ENCODE data around the gene FAM209B.
"Not testable (repeated sequence)": the region's sequence is repeated elsewhere in the genome, so short reads cannot be mapped to it uniquely, and the experiment has no call there.

FAM209B gene

GRCh38 chr20:56540415-56540814 is 7.4 kb downstream of the FAM209B start:
- DNase-seq (ENCODE audit: low read depth): no peak

- DNase-seq (ENCODE audit: low read depth): no peak
Observed at GRCh38 chr20:56542489-56543030, 9.5 kb downstream of the FAM209B start.

GRCh38 chr20:56551571-56551970 is 18.5 kb downstream of the FAM209B start:
- DNase-seq (ENCODE audit: low read depth): no peak

- DNase-seq (ENCODE audit: low read depth): no peak
Observed at GRCh38 chr20:56552911-56553629, 20.0 kb downstream of the FAM209B start.

- DNase-seq (ENCODE audit: low read depth): no peak
Observed at GRCh38 chr20:56554869-56555268, 21.8 kb downstream of the FAM209B start.

- DNase-seq (ENCODE audit: low read depth): no peak
Observed at GRCh38 chr20:56558968-56559367, 25.9 kb downstream of the FAM209B start.

GRCh38 chr20:56564526-56564925 is 31.5 kb downstream of the FAM209B start:
- DNase-seq (ENCODE audit: low read depth): not testable (repeated sequence)

- no peak for DNase-seq (ENCODE audit: low read depth)
Observed at GRCh38 chr20:56565511-56565910, 32.5 kb downstream of the FAM209B start.

GRCh38 chr20:56566621-56567020 is 33.6 kb downstream of the FAM209B start:
- no peak for DNase-seq (ENCODE audit: low read depth)

GRCh38 chr20:56570832-56571231 is 37.8 kb downstream of the FAM209B start:
- DNase-seq (ENCODE audit: low read depth): no peak

- no peak for DNase-seq (ENCODE audit: low read depth)
Observed at GRCh38 chr20:56572172-56572571, 39.1 kb downstream of the FAM209B start.

GRCh38 chr20:56573986-56574385 is 40.9 kb downstream of the FAM209B start:
- DNase-seq (ENCODE audit: low read depth): no peak

- no peak for DNase-seq (ENCODE audit: low read depth)
Observed at GRCh38 chr20:56574531-56575142, 41.6 kb downstream of the FAM209B start.

- DNase-seq (ENCODE audit: low read depth): no peak
Observed at GRCh38 chr20:56575157-56575556, 42.1 kb downstream of the FAM209B start.

- no peak for DNase-seq (ENCODE audit: low read depth)
Observed at GRCh38 chr20:56575961-56576360, 42.9 kb downstream of the FAM209B start.

- no peak for DNase-seq (ENCODE audit: low read depth)
Observed at GRCh38 chr20:56579301-56579710, 46.3 kb downstream of the FAM209B start.

GRCh38 chr20:56580226-56580625 is 47.2 kb downstream of the FAM209B start:
- DNase-seq (ENCODE audit: low read depth): no peak

GRCh38 chr20:56581701-56582100 is 48.7 kb downstream of the FAM209B start:
- no peak for DNase-seq (ENCODE audit: low read depth)

GRCh38 chr20:56582542-56582941 is 49.5 kb downstream of the FAM209B start:
- no peak for DNase-seq (ENCODE audit: low read depth)

GRCh38 chr20:56584916-56585315 is 51.9 kb downstream of the FAM209B start:
- DNase-seq (ENCODE audit: low read depth): no peak
